Activated CD8-positive, alpha-beta T cell treated with anti-CD3 and anti-CD28 coated beads for 36 hours (primary cell): Measurements from ENCODE around the gene SRSF12. TPM values are rescaled to one million over a fixed set of nuclear protein-coding genes. Genes with fewer than 3 reads are reported as not detected.

ENCODE experiments used
- ATAC-seq: fragments of 200-7000 bp; cut with Tn5 transposase; one replicate; pipeline ENCODE4 v1.10.0; 2021; ENCODE audit warnings: mild to moderate bottlenecking, moderate library complexity
- CTCF ChIA-PET: fragments of 350-600 bp; sonication (Branson Sonifier 250); formaldehyde crosslinking; loops from one replicate; lab custom pipeline; 2021; ENCODE audit warnings: antibody characterized with exemption; lab: Charles Lee
- POLR2A ChIA-PET: fragments of 350-600 bp; sonication (Branson Sonifier 250); formaldehyde crosslinking; loops from one replicate; lab custom pipeline; 2021; ENCODE audit warnings: antibody characterized with exemption; lab: Charles Lee
- DNase-seq: peaks from one replicate; pipeline ENCODE4 v3.0.0-alpha.2; 2020
- H3K27ac Mint-ChIP-seq: one replicate; pipeline ENCODE4 v1.8.0; 2021; ENCODE audit warnings: mild to moderate bottlenecking, mixed read lengths
- H3K27me3 Mint-ChIP-seq: one replicate; pipeline ENCODE4 v1.8.0; 2021; ENCODE audit warnings: mixed read lengths
- H3K36me3 Mint-ChIP-seq: one replicate; pipeline ENCODE4 v1.8.0; 2021; ENCODE audit warnings: low read depth, mixed read lengths
- H3K4me1 Mint-ChIP-seq: one replicate; pipeline ENCODE4 v1.8.0; 2021; ENCODE audit warnings: low read depth, mixed read lengths
- H3K4me3 Mint-ChIP-seq: one replicate; pipeline ENCODE4 v1.8.0; 2021; ENCODE audit warnings: mild to moderate bottlenecking, moderate library complexity, mixed read lengths
- H3K9me3 Mint-ChIP-seq: one replicate; pipeline ENCODE4 v1.8.0; 2021; ENCODE audit warnings: mixed read lengths
- intact Hi-C: fragments of 100-400 bp; cut with micrococcal nuclease; formaldehyde crosslinking; loops from one replicate; pipeline ENCODE4 v1.10.0; 2022
- total RNA-seq, 2 experiments: library from RNA; stranded (reverse); gene quantifications; one replicate each; pipeline ENCODE4 v1.2.3, GENCODE V29; 2021
- TF ChIP-seq, protein P1 (sequence below): fragments of 200-600 bp; IDR thresholded peaks from one replicate; pipeline ENCODE4 v1.8.0; 2022; ENCODE audit warnings: antibody characterized with exemption, mild to moderate bottlenecking

SRSF12 gene
- total RNA-seq, 2 experiments from 2014 or later: 0.83 to 1.1 TPM

DNA sequence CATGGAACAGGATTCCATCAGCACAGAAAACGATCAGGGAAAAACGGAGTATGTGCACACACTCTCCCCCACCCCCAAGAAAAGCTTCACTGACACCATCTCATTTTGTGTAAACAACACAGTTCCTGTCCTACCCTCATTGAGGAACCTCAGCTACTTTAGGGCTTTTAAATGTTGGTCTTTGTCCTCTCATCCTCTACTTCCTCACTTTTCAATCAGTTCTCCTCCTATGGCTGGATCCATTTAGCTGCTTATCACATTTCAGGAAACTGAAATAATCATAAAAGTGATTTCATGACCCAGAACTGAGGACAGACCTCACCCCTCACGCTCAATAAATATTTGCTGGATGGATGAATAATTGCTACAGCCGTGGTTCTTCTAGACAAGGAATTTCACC, 70.4 kb downstream of the SRSF12 start:
- no peaks in the 10 kb centered on the region for H3K36me3 Mint-ChIP-seq
- ChIA-PET POLR2A (no interaction called here), CTCF (interaction anchor here (1.2 kb wide), 1 partner anchor 65 kb away, joined by 3 read pairs; no protein-coding TSS in a partner anchor)

More for the DNA sequence above, 70.4 kb downstream of the SRSF12 start:
- Mint-ChIP-seq H3K4me3 (no peak overlapping the region), H3K4me1 (peaks cover 22% of the 10 kb centered on the region), H3K9me3 (no peaks in the 10 kb centered on the region), H3K27me3 (no peaks in the 10 kb centered on the region), H3K27ac (no peak overlapping the region)
- DNase-seq (no peak), ATAC-seq (no peak)
- intact Hi-C loops: no loop called here
- TF ChIP-seq, protein P1, sequence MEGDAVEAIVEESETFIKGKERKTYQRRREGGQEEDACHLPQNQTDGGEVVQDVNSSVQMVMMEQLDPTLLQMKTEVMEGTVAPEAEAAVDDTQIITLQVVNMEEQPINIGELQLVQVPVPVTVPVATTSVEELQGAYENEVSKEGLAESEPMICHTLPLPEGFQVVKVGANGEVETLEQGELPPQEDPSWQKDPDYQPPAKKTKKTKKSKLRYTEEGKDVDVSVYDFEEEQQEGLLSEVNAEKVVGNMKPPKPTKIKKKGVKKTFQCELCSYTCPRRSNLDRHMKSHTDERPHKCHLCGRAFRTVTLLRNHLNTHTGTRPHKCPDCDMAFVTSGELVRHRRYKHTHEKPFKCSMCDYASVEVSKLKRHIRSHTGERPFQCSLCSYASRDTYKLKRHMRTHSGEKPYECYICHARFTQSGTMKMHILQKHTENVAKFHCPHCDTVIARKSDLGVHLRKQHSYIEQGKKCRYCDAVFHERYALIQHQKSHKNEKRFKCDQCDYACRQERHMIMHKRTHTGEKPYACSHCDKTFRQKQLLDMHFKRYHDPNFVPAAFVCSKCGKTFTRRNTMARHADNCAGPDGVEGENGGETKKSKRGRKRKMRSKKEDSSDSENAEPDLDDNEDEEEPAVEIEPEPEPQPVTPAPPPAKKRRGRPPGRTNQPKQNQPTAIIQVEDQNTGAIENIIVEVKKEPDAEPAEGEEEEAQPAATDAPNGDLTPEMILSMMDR: no peak

Other genes with a start within 250 kb of the SRSF12 start
- 10 to 100 TPM; 22.1 to 22.2 TPM for gene RNGTT, start 154.5 kb downstream of the SRSF12 start, total RNA-seq
- gene PNRC1, start 37.3 kb downstream of the SRSF12 start, total RNA-seq: 100 to 1,000 TPM; 157 to 162 TPM
- gene PM20D2, start 28.0 kb upstream of the SRSF12 start, total RNA-seq: 10 to 100 TPM; 25.4 to 26.0 TPM
- gene GABRR1, start 99.3 kb upstream of the SRSF12 start, total RNA-seq: not detected
- under 1 TPM; 0.20 to 0.40 TPM for gene GABRR2, start 197.2 kb upstream of the SRSF12 start, total RNA-seq
- gene UBE2J1, start 234.7 kb upstream of the SRSF12 start, total RNA-seq: 10 to 100 TPM; 23.2 to 24.6 TPM